ENCODE measurements around the gene MYO1D.

Gene MYO1D

DNA sequence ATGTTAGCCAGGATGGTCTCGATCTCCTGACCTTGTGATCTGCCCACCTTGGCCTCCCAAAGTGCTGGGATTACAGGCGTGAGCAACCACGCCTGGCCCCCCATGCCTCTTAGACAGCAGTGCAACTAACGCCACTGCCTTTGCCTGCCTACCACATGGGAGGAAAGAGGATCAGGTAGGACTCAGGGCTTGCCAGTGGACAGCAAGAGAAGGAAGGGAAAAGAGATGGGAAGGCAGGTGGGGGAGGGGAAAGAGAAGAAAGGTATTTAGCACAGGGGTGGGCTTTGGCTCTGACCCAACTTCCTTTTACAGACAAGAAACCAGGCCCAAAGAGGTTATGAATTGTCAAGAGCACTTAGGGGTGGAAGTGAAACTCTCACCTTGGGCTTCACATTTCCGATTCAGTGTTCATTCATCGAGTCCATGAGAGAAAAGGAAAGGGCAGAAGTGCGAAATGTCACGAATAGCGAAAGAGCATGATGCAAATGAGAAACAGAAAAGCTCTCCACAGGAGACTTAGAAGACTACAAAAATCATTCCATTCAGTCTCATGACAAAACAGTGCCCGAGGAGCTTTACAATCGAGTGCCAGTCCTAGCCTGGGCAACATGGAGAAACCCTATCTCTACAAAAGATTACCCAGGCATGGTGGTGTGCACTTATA, 353.8 kb downstream of the MYO1D start:
- H3K4me3 ChIP-seq (ENCODE audit: low read length in 2 of 2) = no peak overlapping the region
- H3K36me3 ChIP-seq (replicated peaks in 1 of 2; ENCODE audit: control insufficient read depth in 2 of 2, insufficient read depth in 2 of 2, low read length in 2 of 2) = no peaks in the 10 kb centered on the region
- H2BK15ac ChIP-seq (ENCODE audit: low read length) = no peak overlapping the region
- DNase-seq (ENCODE audit: low spot score) = no peak
- no peak overlapping the region for H2BK12ac ChIP-seq (ENCODE audit: low read length)
- no peak overlapping the region for H2BK120ac ChIP-seq (ENCODE audit: low read depth, low read length)
- H3K14ac ChIP-seq (ENCODE audit: low read length) = no peak overlapping the region
- H2BK5ac ChIP-seq (ENCODE audit: low read length) = no peak overlapping the region
- H2AFZ ChIP-seq (ENCODE audit: low read length) = peak overlapping the region; percentile 58
- no peak overlapping the region for H4K91ac ChIP-seq (ENCODE audit: low read depth, low read length, poor library complexity)
- no peaks in the 10 kb centered on the region for H3K79me1 ChIP-seq (ENCODE audit: low read depth, low read length)
- no peak overlapping the region for H3K4ac ChIP-seq (ENCODE audit: low read length)
- no peak overlapping the region for H3K4me2 ChIP-seq (ENCODE audit: insufficient read depth, low read length, poor library complexity, severe bottlenecking)
- peaks cover 26 to 32% of the 10 kb centered on the region in 2 donors for H3K4me1 ChIP-seq (ENCODE audit: control insufficient read depth in 2 of 2, insufficient read depth in 1 of 2, low read depth in 1 of 2, low read length in 2 of 2)
- H3K18ac ChIP-seq (ENCODE audit: low read length) = peak overlapping the region; percentile 55
- no peak overlapping the region for H4K8ac ChIP-seq (ENCODE audit: low read depth, low read length)
- H3K9me3 ChIP-seq (replicated peaks in 1 of 2; ENCODE audit: control insufficient read depth in 2 of 2, insufficient read depth in 1 of 2, low read depth in 1 of 2, low read length in 2 of 2) = peaks cover 0 to 2% of the 10 kb centered on the region in 2 donors
- no CpG with 5 or more reads among the region's 11 CpGs for WGBS, 2 donors (ENCODE audit: extremely low coverage in 2 of 2, insufficient read length in 2 of 2, insufficient replicate concordance in 1 of 2)
- H3K23ac ChIP-seq (ENCODE audit: low read depth, low read length, poor library complexity) = no peak overlapping the region
- H3K9ac ChIP-seq (ENCODE audit: low read depth, low read length, poor library complexity) = no peak overlapping the region
- no peaks in the 10 kb centered on the region for H3K27me3 ChIP-seq (ENCODE audit: control insufficient read depth in 3 of 3, insufficient read depth in 3 of 3, low read depth in 1 of 3, low read length in 3 of 3)
- H2AK5ac ChIP-seq (ENCODE audit: low read depth, low read length) = no peak overlapping the region
- H3K27ac ChIP-seq (replicated peaks; ENCODE audit: low read length) = no peak overlapping the region

DNA sequence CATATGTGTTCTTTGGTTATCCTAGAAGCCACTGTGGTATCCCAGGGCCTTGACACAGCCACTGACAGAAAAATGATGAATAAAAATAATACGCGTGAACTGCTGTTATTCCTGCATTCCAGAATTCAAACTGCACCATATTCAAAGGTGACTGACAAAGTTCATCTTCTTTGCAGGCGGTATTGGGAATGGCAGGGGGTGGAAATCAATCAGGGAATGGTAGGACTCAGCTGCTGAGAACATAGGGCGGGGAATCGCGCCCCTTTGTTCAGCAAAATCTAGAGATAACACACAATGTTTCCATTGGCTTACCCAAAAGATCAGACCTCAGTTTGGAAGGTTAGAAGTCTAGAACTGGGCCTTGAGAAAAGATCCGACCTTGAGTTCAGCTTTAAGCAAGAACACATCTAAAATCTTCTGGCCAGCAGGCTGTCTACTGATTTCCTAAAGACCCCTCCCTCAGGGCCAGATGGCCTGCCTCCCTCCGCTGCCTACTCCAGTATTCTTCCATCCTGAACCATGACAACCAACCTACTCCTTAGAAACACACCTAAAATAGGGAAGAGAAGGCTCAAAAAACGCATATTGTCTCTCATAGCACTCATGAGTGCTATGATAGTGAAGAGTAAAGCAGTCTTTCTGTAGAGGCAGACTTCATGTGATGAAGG, 356.1 kb downstream of the MYO1D start:
- Histone ChIP-seq H3K27me3 (ENCODE audit: control insufficient read depth in 3 of 3, insufficient read depth in 3 of 3, low read depth in 1 of 3, low read length in 3 of 3) (no peaks in the 10 kb centered on the region), H3K79me1 (ENCODE audit: low read depth, low read length) (no peaks in the 10 kb centered on the region), H2BK15ac (ENCODE audit: low read length) (no peak overlapping the region), H3K4me3 (ENCODE audit: low read length in 2 of 2) (peak overlapping the region in 1 of 2 donors; percentile 39), H2BK5ac (ENCODE audit: low read length) (peak overlapping the region; percentile 7), H3K4me1 (ENCODE audit: control insufficient read depth in 2 of 2, insufficient read depth in 1 of 2, low read depth in 1 of 2, low read length in 2 of 2) (peaks cover 39 to 53% of the 10 kb centered on the region in 2 donors), H3K4ac (ENCODE audit: low read length) (no peak overlapping the region), H3K36me3 (replicated peaks in 1 of 2; ENCODE audit: control insufficient read depth in 2 of 2, insufficient read depth in 2 of 2, low read length in 2 of 2) (no peaks in the 10 kb centered on the region), H3K4me2 (ENCODE audit: insufficient read depth, low read length, poor library complexity, severe bottlenecking) (no peak overlapping the region), H2BK120ac (ENCODE audit: low read depth, low read length) (no peak overlapping the region), H3K18ac (ENCODE audit: low read length) (peak overlapping the region; percentile 0), H4K91ac (ENCODE audit: low read depth, low read length, poor library complexity) (no peak overlapping the region), H3K14ac (ENCODE audit: low read length) (no peak overlapping the region), H3K27ac (replicated peaks; ENCODE audit: low read length) (peak overlapping the region; percentile 90), H3K9me3 (replicated peaks in 1 of 2; ENCODE audit: control insufficient read depth in 2 of 2, insufficient read depth in 1 of 2, low read depth in 1 of 2, low read length in 2 of 2) (no peaks in the 10 kb centered on the region), H4K8ac (ENCODE audit: low read depth, low read length) (no peak overlapping the region), H3K23ac (ENCODE audit: low read depth, low read length, poor library complexity) (no peak overlapping the region), H3K9ac (ENCODE audit: low read depth, low read length, poor library complexity) (no peak overlapping the region), H2AK5ac (ENCODE audit: low read depth, low read length) (no peak overlapping the region), H2BK12ac (ENCODE audit: low read length) (no peak overlapping the region), H2AFZ (ENCODE audit: low read length) (peak overlapping the region; percentile 75)
- no CpG with 5 or more reads among the region's 9 CpGs for WGBS, 2 donors (ENCODE audit: extremely low coverage in 2 of 2, insufficient read length in 2 of 2, insufficient replicate concordance in 1 of 2)
- DNase-seq (ENCODE audit: low spot score) = no peak

DNA sequence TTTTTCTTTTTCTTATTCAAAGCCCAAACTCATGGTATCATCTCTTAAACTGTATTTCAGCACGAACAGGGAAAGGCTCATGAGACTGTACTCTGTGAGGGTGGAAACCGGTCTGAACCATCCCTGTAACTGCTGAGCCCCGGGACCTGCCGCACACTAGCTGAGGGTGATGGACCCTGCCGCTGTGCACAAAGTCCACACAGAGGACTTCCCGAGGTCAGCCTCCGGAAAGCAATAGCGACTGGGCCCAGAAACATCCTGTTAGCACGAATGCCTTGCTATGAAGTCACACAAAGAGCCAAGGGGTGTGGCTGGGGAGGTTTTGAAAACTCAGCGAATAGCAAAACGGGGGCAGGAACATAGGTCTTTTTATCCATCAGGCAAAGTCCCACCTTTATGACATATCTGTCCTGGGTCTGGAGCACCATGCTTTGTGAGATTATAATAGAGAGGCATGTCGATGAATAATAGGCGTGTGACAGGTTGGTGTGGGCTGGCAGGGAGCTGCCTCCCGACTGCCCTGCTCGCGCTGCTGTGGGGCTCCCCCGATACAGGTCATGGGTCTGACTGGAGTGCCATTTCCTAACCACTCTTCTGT, 356.7 kb downstream of the MYO1D start:
- Histone ChIP-seq H3K4me2 (ENCODE audit: insufficient read depth, low read length, poor library complexity, severe bottlenecking) (peak overlapping the region; percentile 28), H3K79me1 (ENCODE audit: low read depth, low read length) (no peaks in the 10 kb centered on the region), H3K4me3 (ENCODE audit: low read length in 2 of 2) (peak overlapping the region in 1 of 2 donors; percentile 39), H3K14ac (ENCODE audit: low read length) (no peak overlapping the region), H2AFZ (ENCODE audit: low read length) (peak overlapping the region; percentile 75), H4K8ac (ENCODE audit: low read depth, low read length) (no peak overlapping the region), H2BK120ac (ENCODE audit: low read depth, low read length) (no peak overlapping the region), H2BK15ac (ENCODE audit: low read length) (no peak overlapping the region), H3K9ac (ENCODE audit: low read depth, low read length, poor library complexity) (no peak overlapping the region), H3K18ac (ENCODE audit: low read length) (peak overlapping the region; percentile 88), H3K27ac (replicated peaks; ENCODE audit: low read length) (peak overlapping the region; percentile 90), H2BK5ac (ENCODE audit: low read length) (peak overlapping the region; percentile 7), H3K4me1 (ENCODE audit: control insufficient read depth in 2 of 2, insufficient read depth in 1 of 2, low read depth in 1 of 2, low read length in 2 of 2) (peaks cover 39 to 56% of the 10 kb centered on the region in 2 donors), H3K23ac (ENCODE audit: low read depth, low read length, poor library complexity) (no peak overlapping the region), H3K27me3 (ENCODE audit: control insufficient read depth in 3 of 3, insufficient read depth in 3 of 3, low read depth in 1 of 3, low read length in 3 of 3) (no peaks in the 10 kb centered on the region), H3K4ac (ENCODE audit: low read length) (no peak overlapping the region), H3K36me3 (replicated peaks in 1 of 2; ENCODE audit: control insufficient read depth in 2 of 2, insufficient read depth in 2 of 2, low read length in 2 of 2) (no peaks in the 10 kb centered on the region), H2AK5ac (ENCODE audit: low read depth, low read length) (no peak overlapping the region), H4K91ac (ENCODE audit: low read depth, low read length, poor library complexity) (no peak overlapping the region), H3K9me3 (replicated peaks in 1 of 2; ENCODE audit: control insufficient read depth in 2 of 2, insufficient read depth in 1 of 2, low read depth in 1 of 2, low read length in 2 of 2) (no peaks in the 10 kb centered on the region), H2BK12ac (ENCODE audit: low read length) (no peak overlapping the region)
- DNase-seq (ENCODE audit: low spot score) = peak; percentile 35
- WGBS, 2 donors (ENCODE audit: extremely low coverage in 2 of 2, insufficient read length in 2 of 2, insufficient replicate concordance in 1 of 2) = no CpG with 5 or more reads among the region's 17 CpGs
